Natural killer cell (primary cell): Measurements from ENCODE around the gene CDADC1. TPM values are rescaled to one million over a fixed set of nuclear protein-coding genes. Genes with fewer than 3 reads are reported as not detected.

Experiments
- ATAC-seq, 3 donors: fragments of 150-1000 bp in 2 of 3; fragments of 200-7000 bp in 1 of 3; cut with Tn5 transposase; 1 replicate in 1 of 3; 2 replicates in 2 of 3; pipeline ENCODE4 v1.10.0; 2021; ENCODE audit warnings: mild to moderate bottlenecking in 2 of 3, moderate library complexity in 2 of 3
- DNase-seq, 2 donors: peaks; one replicate each; pipeline versions ENCODE4 v3.0.0 to v3.0.0-alpha.2; 2013 to 2021; ENCODE audit warnings: mixed read lengths in 1 of 2
- H3K27ac ChIP-seq: one replicate; pipeline ENCODE4 v1.5.1; 2013; ENCODE audit warnings: mild to moderate bottlenecking, low read length
- H3K27me3 ChIP-seq: one replicate; pipeline ENCODE4 v1.6.1; 2013; ENCODE audit warnings: low read length; ENCODE audit not compliant: control insufficient read depth, insufficient read depth
- H3K36me3 ChIP-seq: one replicate; pipeline ENCODE4 v1.6.1; 2013; ENCODE audit warnings: low read length; ENCODE audit not compliant: control insufficient read depth, insufficient read depth
- H3K4me1 ChIP-seq: one replicate; pipeline ENCODE4 v1.6.1; 2013; ENCODE audit warnings: low read length; ENCODE audit not compliant: control insufficient read depth, insufficient read depth
- H3K4me3 ChIP-seq: one replicate; pipeline ENCODE4 v1.5.1; 2013; ENCODE audit warnings: low read length
- H3K9me3 ChIP-seq: one replicate; pipeline ENCODE4 v1.6.1; 2013; ENCODE audit warnings: low read length; ENCODE audit not compliant: control insufficient read depth, insufficient read depth
- H3K27ac Mint-ChIP-seq, 2 donors: one replicate each; pipeline ENCODE4 v1.8.0; 2022; ENCODE audit warnings: mild to moderate bottlenecking in 2 of 2, mixed read lengths in 2 of 2, moderate library complexity in 1 of 2
- H3K27me3 Mint-ChIP-seq, 2 donors: one replicate each; pipeline ENCODE4 v1.8.0; 2022; ENCODE audit warnings: low read depth in 2 of 2, mixed read lengths in 2 of 2
- H3K36me3 Mint-ChIP-seq: one replicate; pipeline ENCODE4 v1.8.0; 2022; ENCODE audit warnings: mixed read lengths
- H3K4me1 Mint-ChIP-seq, 2 donors: one replicate each; pipeline ENCODE4 v1.8.0; 2022; ENCODE audit warnings: mixed read lengths in 2 of 2
- H3K4me3 Mint-ChIP-seq: one replicate; pipeline ENCODE4 v1.8.0; 2022; ENCODE audit warnings: mild to moderate bottlenecking, moderate library complexity, mixed read lengths
- H3K9me3 Mint-ChIP-seq, 2 donors: one replicate each; pipeline ENCODE4 v1.8.0; 2022; ENCODE audit warnings: mixed read lengths in 2 of 2
- CTCF ChIP-seq: fragments of 200-600 bp; IDR thresholded peaks from one replicate; pipeline ENCODE4 v1.8.0; 2022; ENCODE audit warnings: antibody characterized with exemption
- WGBS: methylation state at CpG from one replicate; pipeline ENCODE4 v1.1.7; 2013; ENCODE audit warnings: missing lambda C conversion rate; ENCODE audit not compliant: insufficient coverage; 5-methylcytosine and 5-hydroxymethylcytosine counted together
- intact Hi-C: fragments of 100-400 bp; cut with micrococcal nuclease; formaldehyde crosslinking; loops from one replicate; pipeline ENCODE4 v1.14.2; 2022
- total RNA-seq, 4 donors: library from RNA; stranded (reverse); fragments of 120-200 nt in 1 of 4; gene quantifications; one replicate each; pipeline versions ENCODE4 v1.2.3 to v1.2.4, GENCODE V29; 2013 to 2022

Gene CDADC1
- total RNA-seq, 3 donors from 2014 or later (not counting 1 experiment from before 2014, with no cell fraction given) = 32.0 to 39.4 (median 33.6) TPM

DNA sequence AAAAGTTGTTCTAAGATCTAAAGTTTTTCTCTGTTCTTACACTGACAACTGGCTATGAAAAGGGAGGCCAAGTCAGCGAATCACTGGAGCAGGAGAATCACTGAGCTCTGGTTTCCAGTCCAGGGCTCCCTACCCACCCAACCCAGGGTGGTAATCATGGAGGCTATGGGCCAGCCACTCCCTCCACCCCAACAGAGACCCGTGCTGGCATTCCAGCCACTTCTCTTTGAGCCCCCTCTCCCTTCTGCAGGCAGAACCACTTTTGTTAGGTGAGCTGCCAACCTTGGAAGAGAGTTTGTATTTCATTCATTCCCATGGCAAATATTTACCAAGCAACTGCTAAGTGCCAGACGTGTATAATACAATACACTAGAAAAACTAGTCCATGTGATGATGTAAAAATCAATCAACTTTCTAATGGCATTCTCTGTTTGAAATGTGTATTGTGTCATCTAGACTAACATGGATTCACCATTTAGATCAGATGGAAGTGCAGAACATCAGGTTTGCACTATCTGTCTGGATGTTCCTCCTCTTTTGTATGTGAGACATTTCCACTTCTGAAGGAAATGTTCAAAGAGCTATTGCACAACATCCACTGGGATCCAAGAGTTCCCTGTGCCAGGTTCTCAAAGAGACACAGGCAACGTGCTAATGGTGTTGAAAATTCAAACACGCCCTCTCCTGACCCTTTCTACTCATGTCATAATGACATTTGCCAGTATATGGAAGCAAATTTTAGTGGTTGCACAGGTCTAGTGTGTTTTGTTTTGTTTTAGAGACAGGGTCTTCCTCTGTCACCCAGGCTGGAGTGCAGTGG is 22.3 kb upstream of the CDADC1 start:
- Mint-ChIP-seq H3K4me3 (no peak overlapping the region), H3K27me3 (peaks cover 21 to 25% of the 10 kb centered on the region in 2 donors)
- WGBS = 79% methylated on average over 4 of the region's 5 CpGs

GRCh38 chr13:49226613-49227012 is 21.1 kb upstream of the CDADC1 start:
- Mint-ChIP-seq H3K27ac (no peak overlapping the region), H3K4me1 (peaks cover 0 to 5% of the 10 kb centered on the region in 2 donors), H3K36me3 (no peaks in the 10 kb centered on the region), H3K4me3 (no peak overlapping the region), H3K9me3 (no peaks in the 10 kb centered on the region), H3K27me3 (peaks cover 15 to 18% of the 10 kb centered on the region in 2 donors)
- no peaks in the 10 kb centered on the region for H3K36me3 ChIP-seq
- H3K4me3 ChIP-seq = no peak overlapping the region
- no peaks in the 10 kb centered on the region for H3K4me1 ChIP-seq
- DNase-seq (no peak), ATAC-seq (no peak)
- H3K9me3 ChIP-seq = no peaks in the 10 kb centered on the region
- no peak for TF ChIP-seq CTCF
- no peak overlapping the region for H3K27ac ChIP-seq
- peaks cover 4% of the 10 kb centered on the region for H3K27me3 ChIP-seq
- intact Hi-C loops = no loop called here
- WGBS = 85% methylated on average over 5 of the region's 5 CpGs

More for the DNA sequence above, 22.3 kb upstream of the CDADC1 start:
- no peak for TF ChIP-seq CTCF
- Mint-ChIP-seq H3K36me3 (no peaks in the 10 kb centered on the region), H3K9me3 (no peaks in the 10 kb centered on the region), H3K27ac (no peak overlapping the region), H3K4me1 (peaks cover 5 to 11% of the 10 kb centered on the region in 2 donors)
- peaks cover 2% of the 10 kb centered on the region for H3K4me1 ChIP-seq
- H3K27me3 ChIP-seq = peaks cover 4% of the 10 kb centered on the region
- ATAC-seq = no peak
- intact Hi-C loops = no loop called here
- no peaks in the 10 kb centered on the region for H3K36me3 ChIP-seq
- no peaks in the 10 kb centered on the region for H3K9me3 ChIP-seq
- no peak for DNase-seq
- no peak overlapping the region for H3K4me3 ChIP-seq
- no peak overlapping the region for H3K27ac ChIP-seq

DNA sequence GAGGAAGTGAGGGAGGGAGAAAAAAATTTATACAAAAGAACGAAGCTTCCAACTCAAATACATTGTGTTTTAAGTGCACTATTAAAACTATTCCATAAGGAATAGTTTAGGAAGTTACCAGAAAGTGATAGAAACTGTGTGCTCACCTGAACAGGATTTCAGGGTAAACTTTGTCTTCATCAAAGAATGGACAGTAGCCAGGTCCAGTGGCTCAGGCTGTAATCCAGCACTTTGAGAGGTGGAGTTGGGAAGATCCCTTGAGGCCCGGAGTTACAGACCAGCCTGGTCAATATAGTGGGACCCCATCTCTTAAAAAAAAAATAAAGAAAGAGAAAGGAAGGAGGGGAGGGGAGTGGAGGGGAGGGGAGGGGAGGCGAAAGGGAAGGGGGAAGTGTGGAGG is 13.0 kb upstream of the CDADC1 start:
- H3K27me3 Mint-ChIP-seq = peaks cover 0 to 4% of the 10 kb centered on the region in 2 donors
- H3K4me1 Mint-ChIP-seq = no peaks in the 10 kb centered on the region
- no peaks in the 10 kb centered on the region for H3K36me3 ChIP-seq
- no peak for TF ChIP-seq CTCF
- H3K9me3 Mint-ChIP-seq = no peaks in the 10 kb centered on the region
- H3K9me3 ChIP-seq = no peaks in the 10 kb centered on the region
- H3K4me1 ChIP-seq = no peaks in the 10 kb centered on the region
- no peak overlapping the region for H3K4me3 Mint-ChIP-seq
- H3K36me3 Mint-ChIP-seq = no peaks in the 10 kb centered on the region
- no peak overlapping the region for H3K27ac Mint-ChIP-seq
- intact Hi-C loops = no loop called here
- no peaks in the 10 kb centered on the region for H3K27me3 ChIP-seq
- ATAC-seq (no peak), DNase-seq (no peak)
- no peak overlapping the region for H3K27ac ChIP-seq
- WGBS = 74% methylated on average over 2 of the region's 3 CpGs
- H3K4me3 ChIP-seq = no peak overlapping the region
